Lower leg skin (tissue), 3 donors: ENCODE results near the gene RHBDL1.

ENCODE experiments used
- CTCF ChIP-seq, 3 donors: fragments of 450-650 bp; IDR thresholded peaks; one replicate each; pipeline ENCODE4 v1.5.1; 2016; ENCODE audit warnings: antibody characterized with exemption in 3 of 3, mild to moderate bottlenecking in 3 of 3, moderate library complexity in 2 of 3
- POLR2A ChIP-seq, 2 donors: fragments of 450-650 bp; IDR thresholded peaks; one replicate each; pipeline ENCODE4 v1.6.1; 2016 to 2017; ENCODE audit warnings: antibody characterized with exemption in 2 of 2, mild to moderate bottlenecking in 1 of 2, moderate library complexity in 1 of 2

DNA sequence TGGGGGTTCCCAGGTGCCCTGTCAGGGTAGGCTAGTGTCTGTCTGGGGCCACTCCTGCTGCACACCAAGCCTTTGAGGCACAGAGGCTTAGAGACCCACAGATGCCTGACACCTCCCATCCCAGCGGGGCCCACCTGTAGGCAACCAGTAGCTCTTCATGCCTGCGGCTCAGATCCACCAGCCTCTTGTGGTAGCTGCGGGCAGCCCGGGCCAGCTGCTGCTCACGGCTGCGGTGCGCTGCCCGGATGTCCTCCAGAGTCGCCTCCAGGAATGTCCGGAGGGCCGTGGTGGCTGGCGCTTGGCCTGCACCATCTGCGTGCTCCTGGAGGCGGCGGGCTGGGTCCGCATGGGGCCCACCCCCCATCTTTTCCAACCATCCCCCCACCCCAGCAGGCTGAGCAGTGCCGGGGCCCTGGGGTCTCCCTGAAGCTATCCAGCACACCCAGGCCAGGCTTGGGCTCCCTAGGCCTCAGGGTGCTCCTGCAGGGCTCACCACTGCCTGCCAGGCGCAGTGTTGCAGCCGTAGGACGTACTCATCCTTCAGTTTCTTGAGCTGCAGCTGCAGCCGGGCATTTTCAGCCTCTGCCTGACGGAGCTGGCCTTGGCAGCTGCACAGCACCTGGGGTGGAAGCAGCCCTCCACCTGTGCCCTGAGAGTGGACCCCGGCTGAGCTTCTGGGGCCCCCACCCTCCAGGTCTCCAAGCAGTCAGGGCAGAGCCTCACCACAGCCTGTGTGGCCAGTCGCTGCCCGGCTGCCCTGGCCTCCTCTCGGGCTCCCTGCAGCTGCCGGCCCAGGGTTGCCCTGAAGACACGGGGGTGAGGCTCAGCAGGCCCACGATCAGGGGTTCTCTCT, 48.9 kb downstream of the RHBDL1 start:
- TF ChIP-seq CTCF (IDR thresholded peaks at IDR 0.05) (no peak), POLR2A (IDR thresholded peaks at IDR 0.05) (no peak)
